Measurements from ENCODE around the gene GRB10.
"Not testable (repeated sequence)": the region's sequence is repeated elsewhere in the genome, so short reads cannot be mapped to it uniquely, and the experiment has no call there.

GRB10 gene

DNA sequence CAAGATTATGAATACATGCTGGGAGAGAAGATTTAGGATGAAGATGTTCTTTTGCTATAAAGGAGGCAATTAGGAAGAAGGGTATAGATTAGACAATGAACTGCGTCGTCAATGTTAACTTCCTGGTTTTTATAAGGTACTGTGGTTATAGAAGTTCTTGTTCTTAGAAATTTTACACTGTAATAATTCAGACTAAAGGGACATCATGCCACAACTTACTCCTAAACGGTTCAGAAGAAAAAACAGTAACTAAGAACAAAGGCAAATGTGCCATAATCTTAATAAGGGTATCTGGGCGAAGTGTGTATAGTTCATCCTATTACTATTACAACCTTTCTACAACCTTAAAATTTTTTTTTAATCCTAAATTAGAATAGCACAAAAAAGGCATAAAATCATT lies 186.2 kb downstream of the GRB10 start:
- DNase-seq, result no peak

DNA sequence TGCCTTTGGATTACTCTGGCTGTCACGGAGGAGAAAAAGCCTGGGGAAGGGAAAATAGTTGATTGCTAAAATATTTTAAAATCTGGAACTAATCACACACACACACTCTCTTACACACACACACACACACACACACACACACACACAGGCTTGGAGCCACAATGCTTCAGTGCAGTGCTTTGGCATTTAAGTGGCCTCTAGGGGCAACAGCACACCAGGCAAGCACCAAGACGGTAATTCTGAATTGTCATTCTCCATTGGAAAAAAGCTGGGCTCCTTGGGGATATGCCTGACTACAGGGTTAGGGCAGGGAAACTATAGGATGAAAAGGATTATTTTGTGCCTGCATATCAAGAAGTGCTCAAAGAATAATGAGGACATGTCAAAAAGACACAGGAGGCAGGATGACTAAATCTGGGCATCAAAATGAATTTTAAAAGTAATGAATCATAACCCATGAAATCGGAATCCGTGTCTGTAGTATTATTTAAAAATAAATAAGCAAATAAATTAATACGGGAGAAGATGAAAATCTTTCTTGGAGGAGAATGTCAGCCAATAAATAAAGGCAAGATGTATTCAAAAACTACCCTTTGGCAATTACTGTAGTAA lies 187.1 kb downstream of the GRB10 start:
- DNase-seq, result peak; percentile 51

DNA sequence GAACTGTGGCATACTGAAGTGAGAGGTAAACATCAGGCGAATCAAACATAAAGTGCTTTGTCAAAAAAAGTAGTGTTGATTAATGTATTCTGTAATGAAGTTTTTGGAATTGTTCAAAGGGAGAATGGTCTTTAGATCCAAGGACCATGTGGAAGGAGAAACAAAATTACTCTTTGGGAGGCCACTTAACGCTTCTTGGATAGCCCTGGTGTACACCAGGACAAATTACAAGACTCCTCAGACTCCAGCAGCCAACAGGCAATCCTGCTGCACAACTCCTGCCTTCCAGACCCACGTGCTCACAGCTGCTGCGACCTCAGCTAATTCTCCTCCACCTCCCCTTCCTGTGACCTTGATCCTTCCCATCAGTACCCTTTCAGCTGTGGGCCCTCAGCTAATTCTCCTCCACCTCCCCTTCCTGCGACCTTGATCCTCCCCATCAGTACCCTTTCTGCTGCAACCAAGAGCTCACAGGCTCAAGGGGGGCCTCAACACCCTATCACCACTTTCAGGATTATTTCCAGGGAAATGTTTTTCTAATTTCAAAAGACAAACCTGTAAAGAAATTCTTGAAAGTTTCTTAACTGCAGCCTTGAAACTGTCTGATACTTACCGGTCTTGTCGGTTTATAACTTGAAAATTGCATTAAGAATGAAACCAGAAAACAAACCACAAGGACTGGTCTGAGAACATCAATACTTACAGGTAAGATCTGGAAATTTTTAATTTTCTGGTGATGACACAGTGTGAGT lies 187.8 kb downstream of the GRB10 start:
- no peak for DNase-seq

- DNase-seq, result no peak
Observed at GRCh38 chr7:50594136-50594535, 188.6 kb downstream of the GRB10 start.

DNA sequence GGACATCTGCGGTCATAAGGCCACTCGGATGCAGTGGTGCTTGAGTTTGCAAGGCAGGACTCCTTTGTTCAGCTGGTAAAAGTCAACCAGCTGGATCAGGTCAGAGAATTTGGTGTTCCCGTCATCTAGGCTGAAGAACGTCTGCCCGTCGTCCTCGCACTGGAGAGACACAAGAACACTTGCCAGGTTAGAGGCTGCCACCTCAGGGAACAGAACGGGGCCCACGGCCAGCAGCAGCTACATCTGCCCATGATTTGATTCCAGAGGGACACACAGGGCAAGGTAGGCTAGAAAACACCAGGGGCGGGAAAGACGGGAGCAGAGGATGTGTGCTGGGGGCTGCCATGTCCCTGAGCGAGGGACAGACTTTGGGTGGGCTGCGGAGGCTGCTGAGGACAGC lies 189.8 kb downstream of the GRB10 start:
- no peak for DNase-seq

- peak; percentile 77 for DNase-seq
Observed at GRCh38 chr7:50591480-50592438, 190.9 kb downstream of the GRB10 start.

DNA sequence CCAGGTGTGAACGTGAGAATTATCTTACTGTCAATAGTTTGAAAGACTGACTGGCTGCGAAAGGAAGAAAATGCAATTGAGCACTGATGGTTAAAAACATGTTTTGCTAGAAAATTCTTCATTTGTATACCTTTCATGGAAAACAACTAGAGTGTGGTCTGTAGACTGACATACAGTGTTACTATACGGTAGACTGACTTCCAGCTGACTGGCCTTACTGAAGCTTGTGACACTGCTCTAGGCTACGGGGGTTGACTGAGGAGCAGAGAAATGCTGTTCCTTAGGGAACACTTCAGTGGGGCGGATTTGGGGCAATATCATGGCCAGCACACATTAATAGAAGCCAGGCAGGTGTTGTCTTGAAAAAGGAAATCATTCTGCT lies 191.6 kb downstream of the GRB10 start:
- DNase-seq, result no peak

- DNase-seq, result no peak
Observed at GRCh38 chr7:50590535-50590934, 192.2 kb downstream of the GRB10 start.

DNA sequence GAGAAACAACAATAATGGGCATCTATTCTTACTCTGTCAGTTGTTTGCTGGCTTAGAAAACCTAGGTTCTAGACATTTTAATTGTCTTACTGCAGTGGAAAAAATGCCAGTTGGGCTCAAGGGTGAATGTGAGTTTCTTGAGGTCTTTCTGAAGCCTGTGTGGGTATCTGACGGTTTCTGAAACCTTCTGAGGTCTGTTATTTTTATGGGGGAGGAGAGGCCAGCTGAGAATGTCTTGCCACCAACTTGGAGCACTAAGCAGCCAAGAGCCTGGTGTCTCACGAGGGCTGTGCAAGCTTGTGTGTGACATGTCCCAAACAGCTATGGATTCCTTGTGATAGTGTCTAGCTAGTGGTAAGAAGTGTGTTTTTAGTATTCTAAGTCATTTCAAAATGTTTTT lies 193.3 kb downstream of the GRB10 start:
- no peak for DNase-seq

- no peak for DNase-seq
Observed at GRCh38 chr7:50588937-50589336, 193.8 kb downstream of the GRB10 start.

DNA sequence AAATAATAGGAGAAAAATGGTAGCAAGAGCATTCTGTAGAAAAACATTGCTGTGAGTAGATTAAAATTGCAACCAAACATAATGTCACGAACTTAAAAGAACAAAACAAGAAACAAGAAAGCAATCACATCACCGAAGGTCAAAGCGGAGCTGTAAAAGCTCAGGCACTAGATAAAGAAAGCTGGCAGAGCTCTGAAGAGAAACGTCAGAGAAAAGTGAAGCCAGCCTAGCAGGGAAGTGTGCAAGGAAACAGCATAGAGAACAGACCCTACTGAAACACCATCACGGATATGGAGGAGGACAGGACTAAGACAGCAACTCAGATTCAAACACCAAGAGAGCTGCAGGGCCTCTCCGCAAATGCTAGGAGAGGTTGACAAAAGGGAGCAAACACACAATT lies 195.0 kb downstream of the GRB10 start:
- DNase-seq, result no peak

DNA sequence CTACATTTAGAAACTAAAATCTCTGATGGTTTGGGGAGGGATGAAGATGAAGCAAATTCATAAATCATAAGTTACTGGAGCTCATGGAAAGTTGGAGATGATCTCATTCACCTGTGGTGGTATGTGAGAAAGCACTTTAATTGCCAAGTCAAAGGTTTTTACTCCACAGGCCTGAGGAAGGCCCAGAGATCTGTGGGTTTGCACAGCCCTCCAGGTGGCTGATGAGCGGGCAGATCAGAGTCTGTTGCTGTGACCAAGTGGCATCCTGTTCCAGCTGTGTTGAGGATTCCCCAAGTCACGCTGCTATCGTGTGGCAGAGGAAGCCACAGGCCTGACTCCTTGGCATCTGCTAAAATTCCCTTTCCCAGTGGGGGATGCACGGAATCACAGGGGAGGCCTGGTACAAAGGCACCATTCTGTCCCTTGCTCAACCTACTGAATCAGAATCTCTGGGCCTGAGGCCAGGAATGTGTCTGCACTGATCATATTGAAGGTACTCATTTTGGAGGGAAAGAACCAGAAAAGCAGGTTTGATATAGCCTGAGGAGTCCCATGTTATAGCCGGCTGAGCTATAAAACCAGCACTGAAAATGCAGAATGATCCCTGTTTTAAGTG lies 197.8 kb downstream of the GRB10 start:
- peak; percentile 51 for DNase-seq

DNA sequence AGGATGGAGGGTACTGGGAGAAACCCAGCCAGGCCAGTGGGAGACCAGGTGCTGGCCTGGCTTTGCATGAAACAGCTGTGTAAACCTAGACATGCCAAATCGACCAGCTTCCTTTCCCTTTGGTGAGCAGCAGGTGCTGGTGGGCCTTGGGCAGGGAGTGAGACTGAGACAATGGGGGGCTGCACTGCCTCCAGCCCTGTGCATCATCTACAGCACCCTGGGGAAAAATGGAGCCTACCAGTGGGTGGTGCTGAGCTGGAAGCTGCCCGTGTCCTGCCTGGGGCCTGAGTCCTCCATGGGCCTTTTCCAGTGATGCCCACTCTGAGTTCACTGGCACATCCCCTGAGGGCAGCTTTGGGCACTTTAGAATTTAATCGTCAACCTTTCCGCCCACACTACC lies 198.3 kb downstream of the GRB10 start:
- DNase-seq, result no peak

DNA sequence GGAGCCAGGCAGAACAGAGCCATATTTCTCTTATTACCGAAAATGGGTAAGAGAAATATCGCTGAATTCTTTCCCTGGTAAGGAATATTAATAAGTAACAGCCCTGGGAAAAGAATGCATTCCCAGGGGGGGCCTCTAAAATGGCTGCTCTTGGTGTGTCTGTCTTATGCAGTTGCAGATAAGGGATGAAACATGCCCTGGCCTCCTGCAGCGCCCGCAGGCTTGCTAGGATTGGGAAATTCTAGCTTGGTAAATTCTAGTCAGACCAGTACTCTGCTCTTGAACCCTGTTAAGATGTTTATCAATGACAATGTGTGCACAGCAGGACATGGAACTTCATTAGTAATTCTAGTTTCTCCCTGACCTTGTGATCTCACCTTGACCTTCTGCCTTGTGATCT lies 199.4 kb downstream of the GRB10 start:
- not testable (repeated sequence) for DNase-seq

GRCh38 chr7:50582271-50582670 lies 200.4 kb downstream of the GRB10 start:
- DNase-seq, result not testable (repeated sequence)

GRCh38 chr7:50580666-50581065 lies 202.0 kb downstream of the GRB10 start:
- DNase-seq, result not testable (repeated sequence)

- no peak for DNase-seq
Observed at GRCh38 chr7:50580057-50580456, 202.6 kb downstream of the GRB10 start.

- not testable (repeated sequence) for DNase-seq
Observed at GRCh38 chr7:50578105-50578504, 204.6 kb downstream of the GRB10 start.

- no peak for DNase-seq
Observed at GRCh38 chr7:50577569-50577968, 205.1 kb downstream of the GRB10 start.

GRCh38 chr7:50576388-50576787 lies 206.3 kb downstream of the GRB10 start:
- not testable (repeated sequence) for DNase-seq

DNA sequence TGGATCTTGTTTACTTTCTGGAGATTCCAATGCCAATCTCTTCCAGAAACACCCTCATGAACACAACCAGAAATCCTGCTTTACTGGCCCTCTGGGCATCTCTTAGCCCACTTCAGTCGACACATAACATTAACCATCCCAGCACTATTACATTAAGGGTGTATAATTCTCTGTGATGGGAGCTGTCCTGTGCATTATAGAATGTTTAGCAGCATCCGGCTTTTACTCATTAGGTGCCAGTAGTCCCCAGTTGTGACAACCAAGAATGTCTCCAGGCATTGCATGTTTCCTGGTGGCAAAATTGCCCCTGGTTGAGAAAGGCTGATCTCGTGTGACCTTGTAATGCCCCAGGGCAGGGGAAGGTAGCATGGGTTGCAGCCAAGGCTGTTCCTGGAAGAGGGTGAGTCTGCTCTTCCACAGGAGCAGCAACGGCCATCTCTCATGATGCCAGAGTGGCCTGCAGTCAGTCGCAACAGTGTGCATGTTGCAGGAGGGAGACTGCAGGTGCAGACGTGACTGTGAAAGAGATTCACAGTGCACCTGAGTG lies 214.9 kb downstream of the GRB10 start:
- DNase-seq, result no peak

DNA sequence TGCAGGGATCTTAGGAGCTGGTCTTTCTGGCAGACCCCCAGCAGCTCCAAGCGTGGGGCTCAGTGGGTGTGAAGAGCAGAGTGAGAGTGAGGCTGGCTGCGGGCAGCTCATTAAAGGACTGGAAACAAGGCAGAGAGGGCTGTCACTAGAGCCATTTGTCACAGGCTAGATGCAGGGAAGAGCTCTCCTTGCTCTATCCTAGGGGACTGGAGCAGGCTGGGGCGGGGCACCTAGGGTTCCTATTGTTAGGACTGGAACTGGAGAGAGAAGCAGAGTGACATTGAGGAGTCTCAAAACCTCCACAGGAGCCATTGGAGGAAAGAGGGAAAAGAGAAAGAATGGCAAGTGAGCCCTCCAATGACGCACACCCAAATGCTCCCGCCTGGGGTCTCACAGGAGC lies 216.7 kb downstream of the GRB10 start:
- DNase-seq, result no peak

DNA sequence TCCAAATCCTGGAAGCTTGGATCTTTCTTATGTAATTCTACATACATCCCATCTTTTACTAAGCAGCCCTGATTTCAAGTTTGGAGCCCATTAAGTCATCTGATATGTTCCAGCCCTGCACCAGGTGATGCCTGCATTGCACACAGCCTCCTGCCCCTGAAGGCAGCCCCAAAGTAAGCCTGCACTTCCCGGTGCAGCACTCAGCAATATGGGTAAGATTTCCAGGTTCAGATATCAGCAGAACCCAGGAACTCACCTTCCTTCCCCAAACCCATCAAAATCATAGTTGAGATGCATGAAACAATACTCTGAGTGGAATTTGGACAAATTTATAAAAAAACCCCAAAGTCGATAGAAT lies 217.2 kb downstream of the GRB10 start:
- DNase-seq, result no peak
